ENCODE results near the gene ZBTB47.

The ZBTB47 gene

DNA sequence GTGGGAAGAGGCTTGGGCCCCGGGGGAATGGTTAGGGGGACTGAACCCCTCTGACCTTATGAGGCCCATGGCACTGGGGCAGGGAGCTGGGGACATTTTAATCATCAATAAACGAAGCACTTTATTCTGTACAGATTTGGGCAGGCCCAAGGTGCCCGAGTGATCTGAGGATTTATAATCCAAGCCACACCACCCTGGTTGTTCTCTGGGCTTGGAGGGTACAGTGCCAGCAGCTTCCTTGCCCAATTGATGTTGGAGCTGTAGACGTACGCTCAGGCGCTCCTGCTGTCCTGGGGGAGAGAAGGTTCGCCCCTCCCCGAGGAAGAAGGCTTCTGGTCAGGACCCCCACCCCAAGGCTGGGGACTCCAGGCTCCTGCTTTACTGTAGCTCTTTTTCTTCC, 12.5 kb downstream of the ZBTB47 start:
- H3K27ac ChIP-seq: no peak overlapping the region
- no peak for TF ChIP-seq CTCF (IDR thresholded peaks at IDR 0.05)
- no peaks in the 10 kb centered on the region for H3K9me3 ChIP-seq (ENCODE audit: control insufficient read depth, low read length)
- no peaks in the 10 kb centered on the region for H3K27me3 ChIP-seq (ENCODE audit: control insufficient read depth, insufficient read depth, low read length)
- H3K4me3 ChIP-seq (ENCODE audit: low read depth, low read length): no peak overlapping the region
- H3K9ac ChIP-seq: no peak overlapping the region
- H3K79me2 ChIP-seq: no peaks in the 10 kb centered on the region
- H3K4me1 ChIP-seq: peaks cover 15% of the 10 kb centered on the region
- no peak overlapping the region for H2AFZ ChIP-seq
- H3K36me3 ChIP-seq (ENCODE audit: control insufficient read depth, insufficient read depth, low read length): no peaks in the 10 kb centered on the region
- H3K4me2 ChIP-seq (ENCODE audit: low read length): no peak overlapping the region

- no peaks in the 10 kb centered on the region for H3K9me3 ChIP-seq (ENCODE audit: control insufficient read depth, low read length)
- H3K27me3 ChIP-seq (ENCODE audit: control insufficient read depth, insufficient read depth, low read length): no peaks in the 10 kb centered on the region
- no peak overlapping the region for H3K27ac ChIP-seq
- H3K4me1 ChIP-seq: peaks cover 15% of the 10 kb centered on the region
- no peak overlapping the region for H2AFZ ChIP-seq
- H3K4me3 ChIP-seq (ENCODE audit: low read depth, low read length): no peak overlapping the region
- no peak overlapping the region for H3K4me2 ChIP-seq (ENCODE audit: low read length)
- H3K9ac ChIP-seq: no peak overlapping the region
- TF ChIP-seq CTCF (IDR thresholded peaks at IDR 0.05): no peak
- no peaks in the 10 kb centered on the region for H3K36me3 ChIP-seq (ENCODE audit: control insufficient read depth, insufficient read depth, low read length)
- no peaks in the 10 kb centered on the region for H3K79me2 ChIP-seq
Measured at GRCh38 chr3:42666577-42666998, 13.1 kb downstream of the ZBTB47 start.

DNA sequence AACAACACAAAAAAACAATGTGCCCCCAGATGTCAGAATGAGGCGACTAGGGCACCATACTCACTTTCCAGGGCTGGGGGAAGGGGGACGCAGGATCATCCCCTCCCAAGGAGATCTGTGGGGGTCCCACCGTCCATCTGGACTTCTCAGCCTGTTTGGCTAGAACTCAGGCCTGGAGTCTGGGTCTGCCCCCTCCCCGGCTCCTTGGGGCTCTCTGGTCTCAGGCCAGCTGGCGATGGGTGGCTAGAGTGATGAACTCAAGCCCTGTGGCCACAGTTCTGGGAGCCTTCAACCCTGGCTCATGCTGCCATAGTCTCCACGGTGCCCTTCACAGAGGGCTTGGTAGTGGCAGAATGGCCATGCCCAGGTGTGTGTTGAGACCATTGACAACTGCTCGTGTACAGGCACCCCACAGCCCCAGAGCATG, 13.6 kb downstream of the ZBTB47 start:
- Histone ChIP-seq H2AFZ (no peak overlapping the region), H3K4me1 (peaks cover 15% of the 10 kb centered on the region), H3K4me3 (ENCODE audit: low read depth, low read length) (no peak overlapping the region), H3K79me2 (no peaks in the 10 kb centered on the region), H3K27me3 (ENCODE audit: control insufficient read depth, insufficient read depth, low read length) (no peaks in the 10 kb centered on the region), H3K27ac (no peak overlapping the region), H3K36me3 (ENCODE audit: control insufficient read depth, insufficient read depth, low read length) (no peaks in the 10 kb centered on the region), H3K9me3 (ENCODE audit: control insufficient read depth, low read length) (no peaks in the 10 kb centered on the region), H3K9ac (no peak overlapping the region), H3K4me2 (ENCODE audit: low read length) (no peak overlapping the region)
- no peak for TF ChIP-seq CTCF (IDR thresholded peaks at IDR 0.05)

DNA sequence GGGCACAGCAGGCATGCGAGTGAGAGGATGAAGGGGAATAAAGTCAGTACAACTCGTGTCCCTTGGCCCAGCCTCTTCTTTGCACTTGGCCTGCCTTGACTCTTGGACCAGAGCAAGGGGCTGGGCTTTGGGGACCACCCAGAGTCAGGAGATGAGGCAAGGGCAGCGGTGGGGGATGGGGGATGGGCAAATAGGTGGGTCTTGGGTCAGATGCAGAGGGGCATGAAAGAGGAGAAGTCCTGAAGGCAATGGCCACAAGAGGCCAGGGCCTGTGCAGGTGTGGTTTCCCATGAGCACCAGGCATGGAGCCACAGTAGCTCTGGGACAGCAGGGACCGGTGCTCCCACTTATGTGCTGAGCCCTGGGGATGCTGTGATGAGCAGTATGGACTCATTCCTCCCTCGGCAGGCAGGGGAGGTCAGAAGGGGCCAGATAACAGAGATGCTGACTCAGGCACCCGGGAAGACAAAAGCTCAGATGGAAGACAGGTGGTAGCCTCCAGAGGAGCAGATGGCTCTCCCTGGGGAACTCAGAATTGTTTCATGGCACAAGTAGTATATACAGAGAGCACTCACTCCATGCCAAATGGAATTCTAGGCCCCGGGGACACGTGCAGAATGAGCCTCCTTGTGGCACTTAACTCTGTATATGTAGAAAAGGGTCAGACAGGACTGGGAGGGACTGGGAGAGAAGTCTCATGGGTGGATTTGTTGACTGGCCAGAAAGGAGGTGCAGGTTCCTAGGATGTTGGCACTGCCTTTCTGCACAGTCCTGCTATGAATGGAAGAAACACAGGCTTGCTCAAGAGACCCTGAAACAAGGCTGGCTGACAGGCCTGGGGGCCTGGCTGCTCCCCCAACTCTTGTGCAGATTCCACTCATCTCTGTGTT, 14.3 kb downstream of the ZBTB47 start:
- no peaks in the 10 kb centered on the region for H3K79me2 ChIP-seq
- H3K9ac ChIP-seq: no peak overlapping the region
- H3K4me2 ChIP-seq (ENCODE audit: low read length): no peak overlapping the region
- H3K4me1 ChIP-seq: peaks cover 15% of the 10 kb centered on the region
- no peak overlapping the region for H3K4me3 ChIP-seq (ENCODE audit: low read depth, low read length)
- H3K9me3 ChIP-seq (ENCODE audit: control insufficient read depth, low read length): no peaks in the 10 kb centered on the region
- TF ChIP-seq CTCF (IDR thresholded peaks at IDR 0.05): no peak
- H3K27ac ChIP-seq: no peak overlapping the region
- H3K36me3 ChIP-seq (ENCODE audit: control insufficient read depth, insufficient read depth, low read length): no peaks in the 10 kb centered on the region
- H3K27me3 ChIP-seq (ENCODE audit: control insufficient read depth, insufficient read depth, low read length): no peaks in the 10 kb centered on the region
- H2AFZ ChIP-seq: no peak overlapping the region

DNA sequence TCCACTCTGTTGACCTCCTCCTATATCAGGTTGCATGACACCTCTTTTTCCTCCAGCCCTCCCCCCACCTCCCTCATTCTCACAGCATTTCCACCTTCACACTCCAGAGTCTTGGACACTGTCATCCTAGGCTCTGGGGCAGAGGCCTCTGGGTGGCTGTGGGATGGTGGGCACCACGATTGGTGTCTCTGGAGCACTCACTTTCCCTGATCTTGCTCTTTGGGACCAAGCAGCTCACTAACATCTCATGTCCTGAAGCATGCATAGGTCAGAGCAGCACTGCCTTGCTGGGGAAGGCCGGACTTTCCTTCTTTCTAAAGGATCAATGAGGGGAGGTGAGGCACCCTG, 14.9 kb downstream of the ZBTB47 start:
- Histone ChIP-seq H3K9me3 (ENCODE audit: control insufficient read depth, low read length) (no peaks in the 10 kb centered on the region), H3K4me3 (ENCODE audit: low read depth, low read length) (no peak overlapping the region), H3K9ac (no peak overlapping the region), H3K4me1 (peaks cover 15% of the 10 kb centered on the region), H3K27me3 (ENCODE audit: control insufficient read depth, insufficient read depth, low read length) (no peaks in the 10 kb centered on the region), H3K36me3 (ENCODE audit: control insufficient read depth, insufficient read depth, low read length) (no peaks in the 10 kb centered on the region), H3K4me2 (ENCODE audit: low read length) (no peak overlapping the region), H3K79me2 (no peaks in the 10 kb centered on the region), H3K27ac (no peak overlapping the region), H2AFZ (no peak overlapping the region)
- TF ChIP-seq CTCF (IDR thresholded peaks at IDR 0.05): no peak
